HG03066 (cell line): ENCODE measurements around the gene LRRC8C.

Experiments
- ATAC-seq: cut with Tn5 transposase; IDR thresholded peaks from one replicate; pipeline ENCODE4 v1.9.1; 2021; ENCODE audit warnings: low read depth; ENCODE audit not compliant: unreplicated experiment

The LRRC8C gene

GRCh38 chr1:89761338-89761737 lies 128.4 kb downstream of the LRRC8C start:
- no peak for ATAC-seq

GRCh38 chr1:89761901-89762300 lies 129.0 kb downstream of the LRRC8C start:
- ATAC-seq = no peak

- ATAC-seq = peak; percentile 11
These were observed 129.5 kb downstream of the LRRC8C start for GRCh38 chr1:89762386-89762778.

GRCh38 chr1:89762779-89763648 lies 130.1 kb downstream of the LRRC8C start:
- peak; percentile 97 for ATAC-seq

GRCh38 chr1:89763649-89763986 lies 130.7 kb downstream of the LRRC8C start:
- no peak for ATAC-seq

- no peak for ATAC-seq
These were observed 132.9 kb downstream of the LRRC8C start for GRCh38 chr1:89765774-89766173.

- ATAC-seq = no peak
These were observed 134.7 kb downstream of the LRRC8C start for GRCh38 chr1:89767618-89768017.
